GM12872 (cell line): ENCODE data around the gene FAIM2.

ENCODE experiments used
- CTCF ChIP-seq: IDR thresholded peaks from 3 replicates; pipeline ENCODE4 v1.5.1; 2011; ENCODE audit warnings: low read depth, mild to moderate bottlenecking, low read length, moderate library complexity; ENCODE audit not compliant: insufficient read depth

Gene FAIM2

GRCh38 chr12:49831717-49832116 lies 72.0 kb downstream of the FAIM2 start:
- no peak for TF ChIP-seq CTCF

- TF ChIP-seq CTCF = no peak
These were observed 75.3 kb downstream of the FAIM2 start, which contains the start of gene NCKAP5L for GRCh38 chr12:49828133-49829091. TSS of gene NCKAP5L (minus strand) at chr12:49828413. CDS start at chr12:49804044, 24,369 bp downstream.

GRCh38 chr12:49827401-49828099 lies 76.2 kb downstream of the FAIM2 start:
- no peak for TF ChIP-seq CTCF

- TF ChIP-seq CTCF = no peak
These were observed 76.7 kb downstream of the FAIM2 start for GRCh38 chr12:49827051-49827400.

GRCh38 chr12:49825971-49826421 lies 77.7 kb downstream of the FAIM2 start:
- TF ChIP-seq CTCF = no peak

- no peak for TF ChIP-seq CTCF
These were observed 78.2 kb downstream of the FAIM2 start for GRCh38 chr12:49825360-49825970.

GRCh38 chr12:49824895-49825294 lies 78.8 kb downstream of the FAIM2 start:
- no peak for TF ChIP-seq CTCF
